HG03103 (cell line): ENCODE measurements around the gene SUDS3.

Experiments
- ATAC-seq: cut with Tn5 transposase; IDR thresholded peaks from one replicate; pipeline ENCODE4 v1.9.1; 2021; ENCODE audit warnings: low read depth; ENCODE audit not compliant: unreplicated experiment

Gene SUDS3

GRCh38 chr12:118436986-118437385, 60.6 kb downstream of the SUDS3 start:
- no peak for ATAC-seq

GRCh38 chr12:118439068-118439467, 62.7 kb downstream of the SUDS3 start:
- ATAC-seq, result no peak

- ATAC-seq, result no peak
Observed at GRCh38 chr12:118446247-118446646, 69.9 kb downstream of the SUDS3 start.

GRCh38 chr12:118447181-118447580, 70.8 kb downstream of the SUDS3 start:
- ATAC-seq, result no peak

- no peak for ATAC-seq
Observed at GRCh38 chr12:118448341-118448740, 72.0 kb downstream of the SUDS3 start.

GRCh38 chr12:118455327-118455726, 79.0 kb downstream of the SUDS3 start:
- ATAC-seq, result no peak

GRCh38 chr12:118456741-118457140, 80.4 kb downstream of the SUDS3 start:
- no peak for ATAC-seq

GRCh38 chr12:118459110-118459509, 82.8 kb downstream of the SUDS3 start:
- ATAC-seq, result no peak

GRCh38 chr12:118463677-118464076, 87.3 kb downstream of the SUDS3 start:
- no peak for ATAC-seq

GRCh38 chr12:118465706-118466105, 89.4 kb downstream of the SUDS3 start:
- ATAC-seq, result no peak
